Upper lobe of left lung (tissue), 6 donors: Measurements from ENCODE around the gene AMDHD1. TPM values are rescaled to one million over a fixed set of nuclear protein-coding genes. Genes with fewer than 3 reads are reported as not detected.
A peak's percentile ranks its signal among the peaks of the same experiment; 100 is the strongest.

Source experiments
- ATAC-seq, 2 donors: fragments of 200-7000 bp; cut with Tn5 transposase; one replicate each; pipeline ENCODE4 v1.9.1; 2022; ENCODE audit warnings: mild to moderate bottlenecking in 2 of 2, moderate library complexity in 2 of 2; ENCODE audit not compliant: low FRiP score in 2 of 2
- DNase-seq, 2 donors: peaks; one replicate each; pipeline ENCODE4 v3.0.0-alpha.2; 2019 to 2020
- H3K27ac ChIP-seq, 4 donors: fragments of 200-600 bp; sonication (generic); one replicate each; pipeline ENCODE4 v1.5.1; 2016 to 2019
- H3K27me3 ChIP-seq, 4 donors: fragments of 200-600 bp; sonication (generic); one replicate each; pipeline ENCODE4 v1.5.1; 2017 to 2019
- H3K36me3 ChIP-seq, 4 donors: fragments of 200-600 bp; sonication (generic); one replicate each; pipeline ENCODE4 v1.5.1; 2016 to 2019
- H3K4me1 ChIP-seq, 4 donors: fragments of 200-600 bp; sonication (generic); one replicate each; pipeline ENCODE4 v1.5.1; 2018 to 2019
- H3K4me3 ChIP-seq, 4 donors: fragments of 200-600 bp; sonication (generic); one replicate each; pipeline ENCODE4 v1.5.1; 2017 to 2019; ENCODE audit warnings: mild to moderate bottlenecking in 2 of 4, moderate library complexity in 1 of 4
- H3K9me3 ChIP-seq, 4 donors: fragments of 200-600 bp; sonication (generic); one replicate each; pipeline ENCODE4 v1.5.1; 2018 to 2019
- CTCF ChIP-seq, 6 experiments: fragments of 450-650 bp in 4 of 6; fragments of 200-600 bp in 2 of 6; sonication (generic) in 2 of 6; IDR thresholded peaks; one replicate each; pipeline ENCODE4 v1.5.1; 2016 to 2019; ENCODE audit warnings: antibody characterized with exemption in 6 of 6
- EP300 ChIP-seq, 4 donors: sonication (generic); formaldehyde crosslinking; IDR thresholded peaks; one replicate each; pipeline ENCODE4 v1.5.1; 2017; ENCODE audit warnings: antibody characterized with exemption in 4 of 4, control low read depth in 2 of 4
- POLR2A ChIP-seq, 4 donors: fragments of 450-650 bp; IDR thresholded peaks; one replicate each; pipeline ENCODE4 v1.5.1; 2016 to 2017; ENCODE audit warnings: antibody characterized with exemption in 4 of 4, mild to moderate bottlenecking in 2 of 4
- POLR2AphosphoS5 ChIP-seq, 2 donors: sonication (generic); formaldehyde crosslinking; IDR thresholded peaks; one replicate each; pipeline ENCODE4 v1.5.1; 2017; ENCODE audit warnings: antibody characterized with exemption in 2 of 2
- WGBS, 2 donors: methylation state at CpG; one replicate each; pipeline ENCODE4 v1.1.5; 2017 to 2018; 5-methylcytosine and 5-hydroxymethylcytosine counted together
- total RNA-seq, 6 donors: library from RNA; depleted of rRNA in 4 of 6; stranded (reverse); fragments of >200 nt in 4 of 6; gene quantifications; one replicate each; pipeline versions ENCODE4 v1.1.0 to v1.2.1, GENCODE V29; 2016 to 2021
- donor health status: DM: no; HTN: no; CAD: no; lungs with moderate emphysema.
- donor health status: DM: no; HTN: yes; CAD: no; lungs with severe emphysema.

Gene AMDHD1
- total RNA-seq, 6 donors from 2014 or later = 0.91 to 2.2 (median 1.9) TPM; not detected in 1

- Histone ChIP-seq H3K36me3 (no peaks in the 10 kb centered on the region), H3K27ac (peak overlapping the region; percentile 78 to 94 (median 92)), H3K4me1 (peaks cover 7 to 20% (median 12%) of the 10 kb centered on the region in 4 donors), H3K9me3 (no peaks in the 10 kb centered on the region), H3K27me3 (no peaks in the 10 kb centered on the region), H3K4me3 (peak overlapping the region; percentile 83 to 95 (median 86))
- DNase-seq (no peak), ATAC-seq (no peak)
- no peak for TF ChIP-seq POLR2AphosphoS5 (IDR thresholded peaks at IDR 0.05)
- WGBS, 2 donors = 9 to 11% methylated on average over 11 to 13 of the region's 13 CpGs
Measured at GRCh38 chr12:95942101-95942523, 1.0 kb upstream of the AMDHD1 start.

GRCh38 chr12:95942524-95943329 is 404 bp upstream of the AMDHD1 start, which contains the start of gene CCDC38:
CCDC38 (minus strand) TSS chr12:95942614; CDS start chr12:95936509, 6,105 bp downstream.
- DNase-seq (peak; percentile 87 to 90), ATAC-seq (peak; percentile 97 to 98)
- H3K27me3 ChIP-seq = no peaks in the 10 kb centered on the region
- H3K36me3 ChIP-seq = no peaks in the 10 kb centered on the region
- no peaks in the 10 kb centered on the region for H3K9me3 ChIP-seq
- peak within 1 kb of the TSS; percentile 78 to 94 (median 92) for H3K27ac ChIP-seq
- H3K4me3 ChIP-seq = peak within 1 kb of the TSS; percentile 83 to 95 (median 86)
- peak in 1 of 4 donors; percentile 54 for TF ChIP-seq POLR2A (IDR thresholded peaks at IDR 0.05)
- TF ChIP-seq POLR2AphosphoS5 (IDR thresholded peaks at IDR 0.05) = no peak
- H3K4me1 ChIP-seq = peaks cover 7 to 20% (median 12%) of the 10 kb centered on the region in 4 donors
- 0 to 1% methylated on average over 31 to 32 of the region's 51 CpGs for WGBS, 2 donors

- TF ChIP-seq EP300 (IDR thresholded peaks at IDR 0.05) = no peak
- no peak for TF ChIP-seq POLR2A (IDR thresholded peaks at IDR 0.05)
- TF ChIP-seq POLR2AphosphoS5 (IDR thresholded peaks at IDR 0.05) = no peak
- no peak for TF ChIP-seq CTCF (IDR thresholded peaks at IDR 0.05)
- Histone ChIP-seq H3K27me3 (no peaks in the 10 kb centered on the region), H3K4me3 (no peak overlapping the region), H3K36me3 (no peaks in the 10 kb centered on the region), H3K9me3 (no peaks in the 10 kb centered on the region), H3K4me1 (peaks cover 7 to 20% (median 12%) of the 10 kb centered on the region in 4 donors), H3K27ac (no peak overlapping the region)
- WGBS, 2 donors = 82 to 83% methylated on average over 10 of the region's 10 CpGs
- DNase-seq (no peak), ATAC-seq (no peak)
Measured at GRCh38 chr12:95944108-95944704, 1.1 kb downstream of the AMDHD1 start.

GRCh38 chr12:95949477-95950206 is 6.5 kb downstream of the AMDHD1 start:
- DNase-seq (no peak), ATAC-seq (no peak)
- no peak for TF ChIP-seq POLR2A (IDR thresholded peaks at IDR 0.05)
- no peak for TF ChIP-seq EP300 (IDR thresholded peaks at IDR 0.05)
- no peak for TF ChIP-seq CTCF (IDR thresholded peaks at IDR 0.05)
- no peak for TF ChIP-seq POLR2AphosphoS5 (IDR thresholded peaks at IDR 0.05)
- Histone ChIP-seq H3K36me3 (no peaks in the 10 kb centered on the region), H3K27me3 (no peaks in the 10 kb centered on the region), H3K27ac (no peak overlapping the region), H3K9me3 (no peaks in the 10 kb centered on the region), H3K4me3 (no peak overlapping the region), H3K4me1 (no peaks in the 10 kb centered on the region)
- WGBS, 2 donors = 75% methylated on average over 4 of the region's 4 CpGs

GRCh38 chr12:95951515-95951914 is 8.4 kb downstream of the AMDHD1 start:
- no peak overlapping the region for H3K4me3 ChIP-seq
- TF ChIP-seq POLR2AphosphoS5 (IDR thresholded peaks at IDR 0.05) = no peak
- TF ChIP-seq POLR2A (IDR thresholded peaks at IDR 0.05) = no peak
- TF ChIP-seq EP300 (IDR thresholded peaks at IDR 0.05) = no peak
- TF ChIP-seq CTCF (IDR thresholded peaks at IDR 0.05) = no peak
- no peaks in the 10 kb centered on the region for H3K36me3 ChIP-seq
- H3K27ac ChIP-seq = no peak overlapping the region
- DNase-seq (no peak), ATAC-seq (no peak)
- H3K9me3 ChIP-seq = no peaks in the 10 kb centered on the region
- H3K27me3 ChIP-seq = no peaks in the 10 kb centered on the region
- no peaks in the 10 kb centered on the region for H3K4me1 ChIP-seq
